SIG-M5 treated with dmso at 0.1 percent for 504 hours (cell line): ENCODE measurements around the gene RAB8A.
"Not testable (repeated sequence)": the region's sequence is repeated elsewhere in the genome, so short reads cannot be mapped to it uniquely, and the experiment has no call there.

Experiments used
- DNase-seq: peaks from one replicate; lab custom pipeline; 2025; ENCODE audit not compliant: unreplicated experiment; lab: John Stamatoyannopoulos, UW

Gene RAB8A

DNA sequence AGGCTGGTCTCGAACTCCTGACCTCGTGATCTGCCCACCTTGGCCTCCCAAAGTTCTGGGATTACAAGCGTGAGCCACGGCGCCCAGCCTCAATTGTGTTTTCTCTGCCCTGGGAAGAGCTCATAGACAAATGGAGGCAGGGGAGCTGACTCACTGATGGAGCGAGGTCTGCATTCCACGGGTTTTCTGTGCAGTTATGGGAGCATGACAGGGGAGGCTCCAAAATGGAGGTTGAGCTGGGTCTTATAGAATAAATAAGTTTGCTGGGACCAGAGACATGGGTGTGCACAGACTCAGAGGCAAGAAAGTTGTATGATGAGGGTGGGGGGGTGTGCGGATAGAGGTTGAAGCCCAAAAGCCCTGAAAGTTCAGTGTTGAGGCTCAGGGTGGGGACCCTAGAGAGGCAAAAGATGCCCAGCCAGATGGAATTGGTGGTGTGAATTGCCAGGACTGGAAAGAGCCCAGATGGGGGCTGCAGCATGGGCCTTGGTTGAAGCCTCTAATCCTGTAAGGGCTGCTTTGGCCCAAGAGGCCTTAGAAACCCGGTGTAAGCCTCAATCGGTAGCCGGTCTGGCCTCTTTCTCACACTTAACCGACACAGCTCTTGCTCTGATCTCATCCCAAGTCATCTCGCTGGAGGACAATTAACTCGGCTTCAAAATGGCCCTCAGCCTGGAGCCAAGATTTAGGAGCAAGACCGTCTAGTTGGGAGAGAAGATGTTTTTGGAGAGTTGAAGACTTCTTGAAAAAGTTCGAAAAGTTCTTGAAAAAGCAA is 33.5 kb upstream of the RAB8A start:
- no peak for DNase-seq

DNA sequence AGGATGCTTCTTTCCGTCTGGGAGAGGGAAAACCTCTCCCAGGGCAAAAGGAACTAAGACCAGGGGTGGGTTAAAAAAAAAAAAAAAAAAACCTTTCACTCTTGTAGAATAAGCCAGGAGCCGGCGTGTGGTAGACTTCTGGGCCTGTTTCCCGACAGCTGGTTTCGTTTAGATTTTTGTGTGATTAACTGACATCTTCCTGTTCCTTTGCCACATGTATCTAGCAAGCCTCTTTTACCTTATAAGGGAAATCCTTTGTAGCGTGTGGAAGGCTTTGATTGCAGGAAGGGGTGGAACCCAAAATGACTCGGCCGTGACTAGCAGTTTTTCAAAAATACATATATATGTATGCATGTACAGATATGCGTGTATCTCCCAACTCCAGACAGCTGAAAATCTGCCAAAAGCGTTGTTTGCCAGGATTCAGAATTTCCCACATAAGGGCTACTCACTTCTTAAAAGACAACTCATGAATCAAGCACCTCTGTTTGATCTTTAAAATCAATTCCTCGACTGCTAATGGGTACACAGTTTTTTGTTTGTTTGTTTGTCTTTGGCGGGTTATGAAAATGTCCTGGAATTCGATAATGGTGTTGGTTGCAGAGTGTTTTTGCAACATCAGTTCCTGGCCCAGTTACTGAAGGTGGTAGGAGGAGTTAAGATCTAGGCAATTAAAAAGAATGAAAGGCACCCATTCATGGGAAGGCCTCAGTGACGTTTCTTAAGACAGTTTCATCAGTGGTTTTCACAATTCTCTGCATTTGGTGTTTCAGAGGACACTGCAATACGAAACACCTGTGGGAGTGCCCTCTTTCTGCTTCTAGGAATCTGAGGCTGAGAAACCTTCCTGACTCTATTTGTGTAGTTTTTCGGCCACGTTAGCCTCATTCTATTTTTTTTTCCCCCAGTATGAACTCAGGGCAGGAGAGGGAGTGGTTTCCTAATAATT is 32.7 kb upstream of the RAB8A start:
- peak; percentile 92 for DNase-seq

GRCh38 chr19:16084067-16084685 is 27.5 kb upstream of the RAB8A start:
- DNase-seq = no peak

- DNase-seq = peak; percentile 16
Observed at GRCh38 chr19:16085115-16085514, 26.6 kb upstream of the RAB8A start.

GRCh38 chr19:16087404-16087803 is 24.3 kb upstream of the RAB8A start:
- not testable (repeated sequence) for DNase-seq

GRCh38 chr19:16087940-16088339 is 23.7 kb upstream of the RAB8A start:
- DNase-seq = no peak

DNA sequence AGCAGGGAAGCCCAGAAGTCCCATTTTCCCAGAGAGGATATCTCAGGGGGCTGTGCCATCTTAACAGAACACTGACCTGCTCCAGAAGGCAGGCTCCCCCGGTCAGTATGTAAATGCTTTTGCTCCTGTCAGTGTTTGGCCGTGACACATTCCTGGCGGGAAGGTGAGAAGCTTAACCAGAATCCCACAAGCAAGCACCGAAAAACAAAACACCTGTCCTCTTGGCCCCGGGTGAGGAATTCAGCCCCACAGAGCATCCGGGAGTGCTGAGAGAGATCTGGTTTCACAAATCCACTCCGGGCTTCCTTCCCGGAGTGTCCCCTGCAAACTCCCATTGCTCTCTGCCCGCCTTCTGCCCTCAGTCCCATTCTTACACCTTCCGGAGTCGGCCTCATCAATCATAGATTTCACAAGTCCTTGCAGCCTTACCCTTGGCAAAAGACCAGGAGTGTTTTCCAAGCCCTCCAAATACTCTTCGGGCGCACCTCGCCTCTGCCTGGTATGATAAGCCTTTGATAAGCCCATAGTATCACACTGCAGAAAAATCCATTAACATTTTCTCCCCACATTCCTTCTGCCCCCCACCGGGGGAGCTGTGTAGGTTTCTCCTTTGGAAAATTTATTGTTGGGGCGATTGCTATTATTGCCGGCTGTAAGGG is 23.2 kb upstream of the RAB8A start:
- DNase-seq = no peak

- no peak for DNase-seq
Observed at GRCh38 chr19:16089010-16089846, 22.5 kb upstream of the RAB8A start.

GRCh38 chr19:16091546-16092475 is 19.9 kb upstream of the RAB8A start:
- no peak for DNase-seq

DNA sequence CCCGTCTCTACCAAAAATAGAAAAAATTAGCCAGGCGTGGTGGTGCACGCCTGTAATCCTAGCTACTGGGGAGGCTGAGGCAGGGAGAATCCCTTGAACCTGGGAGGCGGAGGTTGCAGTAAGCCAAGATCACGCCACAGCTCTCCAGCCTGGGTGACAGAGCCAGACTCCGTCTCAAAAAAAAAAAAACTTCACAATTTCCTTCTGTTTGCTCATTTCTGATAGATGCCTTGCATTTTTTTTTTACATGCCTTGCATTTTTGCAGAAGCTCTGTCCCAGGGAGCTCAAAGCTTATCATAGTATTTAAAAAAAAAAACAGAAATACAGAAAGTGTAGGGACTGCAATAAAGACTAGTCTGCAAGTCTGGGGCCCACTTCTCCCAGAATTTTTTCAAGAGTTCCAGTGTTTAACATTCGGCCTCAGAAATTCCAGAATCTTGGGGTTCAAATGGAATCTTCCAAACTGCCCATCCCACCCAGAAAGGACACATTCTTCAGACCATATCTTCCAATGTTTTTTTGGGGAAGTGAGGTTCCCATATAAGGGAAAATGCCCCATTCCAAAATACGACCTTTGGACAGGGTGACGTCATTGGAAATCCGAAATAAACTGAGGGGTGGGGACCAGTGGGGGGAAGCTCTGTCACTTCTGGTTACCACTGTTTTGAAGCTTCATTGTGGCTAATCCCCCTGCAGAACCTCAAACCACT is 17.2 kb upstream of the RAB8A start:
- no peak for DNase-seq

DNA sequence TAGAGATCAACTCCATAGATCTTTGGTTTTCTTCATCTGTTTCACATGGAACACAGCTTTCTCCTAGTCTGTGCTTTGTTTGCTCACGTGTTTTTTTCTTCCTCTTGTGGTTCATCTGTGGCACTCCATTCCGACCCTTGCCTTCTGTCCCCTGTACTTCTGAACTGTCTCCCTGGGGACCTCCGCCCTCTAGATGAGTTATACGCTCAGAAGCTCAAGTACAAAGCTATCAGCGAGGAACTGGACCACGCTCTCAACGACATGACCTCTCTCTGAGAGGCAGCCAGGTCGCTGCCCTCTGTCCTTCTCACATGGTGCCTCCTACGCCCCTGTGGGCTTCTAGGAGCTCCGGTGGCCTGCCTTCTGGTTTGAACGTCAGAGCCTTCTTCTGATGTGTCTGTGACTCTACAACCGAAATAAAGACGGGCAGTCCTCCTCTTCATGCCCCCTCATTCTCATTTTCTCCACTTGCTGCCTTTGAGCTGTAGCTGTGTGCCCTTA is 16.6 kb upstream of the RAB8A start:
- no peak for DNase-seq

DNA sequence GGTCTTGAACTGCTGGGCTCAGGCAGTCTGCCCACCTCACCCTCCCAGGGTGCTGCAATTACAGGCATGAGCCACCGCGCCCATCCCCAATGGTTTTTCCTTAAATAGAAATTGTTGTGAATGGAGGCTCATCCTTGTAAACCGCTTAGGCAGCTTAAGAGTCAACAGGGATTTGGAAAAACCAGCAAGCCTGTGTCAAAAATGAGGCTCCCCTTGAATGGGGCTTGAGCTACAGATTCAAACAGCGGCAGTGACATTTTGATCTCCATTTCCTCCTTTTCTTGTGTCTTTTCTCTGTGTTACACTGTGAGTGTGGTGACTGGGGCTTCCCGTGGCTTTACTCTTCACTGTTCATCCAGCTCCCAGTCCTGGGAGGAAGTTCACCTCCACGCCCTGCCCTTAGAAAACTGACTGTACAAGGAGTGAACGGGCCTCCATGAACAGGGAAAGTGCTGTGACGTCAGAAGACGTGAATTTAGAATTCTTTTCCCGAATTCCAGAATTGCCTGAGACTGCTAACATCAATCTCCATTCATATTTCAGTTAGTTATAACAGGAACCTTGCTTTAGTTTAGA is 15.3 kb upstream of the RAB8A start:
- DNase-seq = no peak

DNA sequence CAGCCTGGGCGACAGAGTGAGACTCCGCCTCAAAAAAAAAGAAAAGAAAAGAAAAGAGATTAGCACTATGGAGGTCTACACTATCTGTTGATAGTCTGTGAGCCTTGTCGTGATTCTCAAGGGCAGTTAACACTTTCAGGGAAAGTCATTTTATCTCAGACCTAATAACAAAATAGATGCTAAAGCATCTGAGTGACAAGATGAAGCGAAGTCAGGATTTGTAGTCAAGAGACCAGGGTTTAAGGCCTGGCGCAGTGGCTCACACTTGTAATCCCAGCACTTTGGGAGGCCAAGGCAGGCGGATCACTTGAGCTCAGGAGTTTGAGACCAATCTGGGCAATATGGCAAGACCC is 13.3 kb upstream of the RAB8A start:
- DNase-seq = no peak

- DNase-seq = no peak
Observed at GRCh38 chr19:16098821-16099220, 12.9 kb upstream of the RAB8A start.

DNA sequence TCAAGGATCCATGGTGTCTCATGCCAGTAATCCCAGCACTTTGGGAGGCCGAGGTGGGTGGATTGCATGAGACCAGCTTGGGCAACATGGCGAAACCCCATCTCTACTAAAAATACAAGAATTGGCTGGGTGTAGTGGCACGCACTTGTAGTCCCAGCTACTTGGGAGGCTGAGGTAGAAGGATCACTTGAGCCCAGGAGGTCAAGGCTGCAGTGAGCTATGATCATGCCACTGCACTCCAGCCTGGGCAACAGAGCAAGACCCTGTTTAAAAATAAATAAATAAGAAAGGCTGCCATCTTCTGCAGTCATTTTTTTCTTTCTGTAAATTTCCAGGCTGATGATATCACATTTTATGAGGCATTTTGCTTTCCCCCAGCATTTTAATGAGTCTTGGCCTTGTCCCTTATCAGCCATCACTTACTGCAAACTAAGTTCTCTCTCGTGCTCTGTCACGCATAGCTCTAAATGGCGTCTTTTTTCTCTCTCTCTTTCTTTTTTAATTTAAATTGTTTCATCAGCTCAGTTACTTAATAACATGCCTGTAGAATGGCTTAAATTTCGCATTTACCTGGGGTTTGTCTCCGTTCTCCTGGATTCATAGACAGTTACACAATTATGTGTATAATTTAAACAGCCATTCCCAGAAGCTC is 12.2 kb upstream of the RAB8A start:
- not testable (repeated sequence) for DNase-seq

DNA sequence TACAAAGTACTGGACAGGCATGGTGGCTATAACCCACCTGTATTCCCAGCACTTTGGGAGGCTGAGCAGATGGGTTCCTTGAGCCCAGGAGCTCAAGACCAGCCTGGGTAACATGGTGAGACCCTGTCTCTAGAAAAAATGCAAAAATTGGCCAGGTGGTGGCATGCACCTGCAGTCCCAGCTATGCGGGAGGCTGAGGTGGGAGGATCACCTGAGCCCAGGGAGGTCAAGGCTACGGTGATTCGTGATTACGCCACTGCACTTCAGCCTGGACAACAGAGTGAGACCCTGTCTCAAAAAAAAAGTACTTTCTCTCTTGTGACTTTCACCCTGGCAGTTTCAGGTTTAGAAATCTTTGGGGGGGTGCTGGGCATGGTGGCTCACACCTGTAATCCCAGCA is 11.2 kb upstream of the RAB8A start:
- DNase-seq = no peak

DNA sequence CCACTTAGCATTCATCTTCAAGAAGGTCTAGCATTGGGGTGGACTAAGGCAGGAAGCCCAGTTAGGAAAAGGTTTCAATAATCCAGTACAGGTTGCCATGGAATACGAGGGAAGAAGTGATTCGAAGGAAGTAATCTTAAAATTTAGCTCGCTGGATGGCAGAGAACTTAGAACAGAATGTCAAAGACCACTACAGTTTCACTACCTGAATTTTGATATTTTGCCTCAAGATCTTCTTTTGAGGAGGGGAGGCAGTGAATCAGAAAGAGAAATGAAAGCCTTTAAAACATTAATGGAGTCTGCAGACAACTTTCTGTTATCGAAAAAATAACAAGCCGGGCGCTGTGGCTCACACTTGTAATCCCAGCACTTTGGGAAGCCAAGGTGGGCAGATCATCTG is 7.0 kb upstream of the RAB8A start:
- peak; percentile 38 for DNase-seq

- no peak for DNase-seq
Observed at GRCh38 chr19:16106121-16106520, 5.6 kb upstream of the RAB8A start.
